Heart left ventricle (tissue), 16 donors: ENCODE results near the gene DPP10. TPM values are rescaled to one million over a fixed set of nuclear protein-coding genes. Genes with fewer than 3 reads are reported as not detected.

ENCODE experiments used
- ATAC-seq, 4 donors: fragments of 200-7000 bp; cut with Tn5 transposase; one replicate each; pipeline ENCODE4 v1.9.1; 2020 to 2022; ENCODE audit warnings: moderate library complexity in 4 of 4, mild to moderate bottlenecking in 3 of 4, moderate number of reproducible peaks in 1 of 4
- DNase-seq, 5 donors: peaks; one replicate each; pipeline ENCODE4 v3.0.0-alpha.2; 2020
- H3K27ac ChIP-seq, 12 donors: fragments of 200-600 bp; sonication (generic) in 4 of 12; one replicate each; pipeline versions ENCODE4 v1.5.0 to v1.8.0; 2016 to 2022; ENCODE audit warnings: mild to moderate bottlenecking in 2 of 12
- H3K27me3 ChIP-seq, 9 donors: fragments of 200-600 bp; sonication (generic) in 2 of 9; one replicate each; pipeline versions ENCODE4 v1.5.1 to v1.8.0; 2016 to 2022; ENCODE audit warnings: mild to moderate bottlenecking in 3 of 9
- H3K36me3 ChIP-seq, 9 donors: fragments of 200-600 bp; sonication (generic) in 2 of 9; one replicate each; pipeline versions ENCODE4 v1.5.0 to v1.8.0; 2018 to 2022; ENCODE audit warnings: mild to moderate bottlenecking in 2 of 9
- H3K4me1 ChIP-seq, 12 donors: fragments of 200-600 bp; sonication (generic) in 4 of 12; one replicate each; pipeline versions ENCODE4 v1.5.0 to v1.8.0; 2016 to 2022; ENCODE audit warnings: mild to moderate bottlenecking in 3 of 12
- H3K4me3 ChIP-seq, 12 donors: fragments of 200-600 bp; sonication (generic) in 4 of 12; one replicate each; pipeline versions ENCODE4 v1.5.0 to v1.8.0; 2017 to 2022; ENCODE audit warnings: mild to moderate bottlenecking in 9 of 12, moderate library complexity in 4 of 12
- H3K9me3 ChIP-seq, 12 donors: fragments of 200-600 bp; sonication (generic) in 4 of 12; one replicate each; pipeline versions ENCODE4 v1.5.0 to v1.8.0; 2016 to 2022; ENCODE audit warnings: mild to moderate bottlenecking in 1 of 12
- POLR2A ChIP-seq, 2 donors: fragments of 450-650 bp; IDR thresholded peaks; one replicate each; pipeline ENCODE4 v1.6.1; 2017; ENCODE audit warnings: antibody characterized with exemption in 2 of 2, mild to moderate bottlenecking in 2 of 2, moderate library complexity in 2 of 2
- WGBS, 4 donors: extraction: QIAGEN DNeasy Blood & Tissue Kit in 2 of 4; methylation state at CpG; one replicate each; pipeline versions ENCODE4 v1.1.5 to v1.1.7; 2013 to 2018; 5-methylcytosine and 5-hydroxymethylcytosine counted together
- intact Hi-C, 10 donors: fragments of 100-400 bp; cut with DNase I; formaldehyde crosslinking; loops; one replicate each; pipeline versions ENCODE4 v1.11.1 to v1.14.2; 2022
- polyA plus RNA-seq, 2 donors: library from polyadenylated mRNA; stranded (reverse); fragments of 200-250 nt; gene quantifications; one replicate each; pipeline ENCODE4 v1.2.3, GENCODE V29; 2013
- total RNA-seq, 9 donors: library from RNA; depleted of rRNA in 2 of 9; stranded (reverse); fragments of >200 nt in 2 of 9; fragmentation: NEBNext Ultra II Directional in 3 of 9; extraction: Animal tissue kit (Norgen Biotek cat#: 25700) in 3 of 9; gene quantifications; one replicate each; pipeline versions ENCODE4 v1.1.0 to v1.2.4, GENCODE V29; 2016 to 2023
- TF ChIP-seq, protein P1 (sequence below), 12 donors: fragments of 200-600 bp; sonication (generic) in 4 of 12; IDR thresholded peaks; one replicate each; pipeline versions ENCODE4 v1.5.0 to v1.8.0; 2018 to 2022; ENCODE audit warnings: antibody characterized with exemption in 12 of 12, mild to moderate bottlenecking in 5 of 12
- donor health status: ischemic (EF 13 %, LVEDD 7.1; RV severe dilation, severe dysfunction).
- donor health status: healthy with polysubstance abuse.
- donor health status: DM: no; HTN: yes; CAD: no.
- donor health status: DM: no; HTN: no; CAD: no.
- donor health status: ischemic (EF 25% LVEDD 6.9; RV normal size, moderate dysfunction).
- donor health status: ischemic (EF 25% LVEDD 5.7; RV mildly dilated, moderate dysfunction).
- donor health status: healthy.
- donor health status: DM: yes; HTN: yes; CAD: no.
- donor health status: ischemic (EF 35%, LVEDD 5.7; RV mildly dilated, moderate dysfunction).
- donor health status: nonischemic (EF 11% LVEDD 7.7; RV severe dilation, severe dysfunction).
- donor health status: DM: yes; HTN: yes; CAD: no.
- donor health status: PGD.
- donor health status: ischemic (EF 29% LVEDD 5.4; RV normal size, mild dysfunction).
- donor health status: nonischemic (EF 23%, LVEDD 6.1; RV moderate dilation, normal function).

The DPP10 gene
- total and polyA plus RNA-seq, 11 donors: 0.88 TPM; not detected in 10

DNA sequence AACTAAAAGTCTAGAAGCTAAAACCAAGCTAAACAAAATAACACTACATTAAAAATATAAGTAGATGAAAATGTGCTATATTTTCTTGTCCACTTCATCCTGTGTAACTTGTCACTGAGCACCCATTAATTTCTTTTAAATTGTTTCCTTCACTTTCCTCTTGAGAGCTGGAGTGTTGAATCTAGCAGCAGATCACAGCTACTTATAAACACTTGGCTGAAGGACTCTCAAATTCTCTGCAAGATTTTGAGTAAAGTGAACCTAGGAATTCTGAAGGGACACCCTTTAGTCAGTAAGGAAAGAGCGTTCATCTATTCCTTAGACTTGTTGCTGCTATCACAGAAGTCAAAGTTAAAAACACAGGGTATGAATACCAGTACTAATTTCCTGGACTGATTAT, 1163.9 kb downstream of the DPP10 start:
- ATAC-seq (no peak), DNase-seq (no peak)
- 30 to 60% (median 36%) methylated on average over 1 of the region's 1 CpG for WGBS, 4 donors
- Histone ChIP-seq H3K36me3 (no peaks in the 10 kb centered on the region), H3K27ac (no peak overlapping the region), H3K4me3 (no peak overlapping the region), H3K9me3 (no peaks in the 10 kb centered on the region), H3K27me3 (no peaks in the 10 kb centered on the region), H3K4me1 (no peaks in the 10 kb centered on the region)
- no peak for TF ChIP-seq POLR2A (IDR thresholded peaks at IDR 0.05)
- TF ChIP-seq, protein P1, sequence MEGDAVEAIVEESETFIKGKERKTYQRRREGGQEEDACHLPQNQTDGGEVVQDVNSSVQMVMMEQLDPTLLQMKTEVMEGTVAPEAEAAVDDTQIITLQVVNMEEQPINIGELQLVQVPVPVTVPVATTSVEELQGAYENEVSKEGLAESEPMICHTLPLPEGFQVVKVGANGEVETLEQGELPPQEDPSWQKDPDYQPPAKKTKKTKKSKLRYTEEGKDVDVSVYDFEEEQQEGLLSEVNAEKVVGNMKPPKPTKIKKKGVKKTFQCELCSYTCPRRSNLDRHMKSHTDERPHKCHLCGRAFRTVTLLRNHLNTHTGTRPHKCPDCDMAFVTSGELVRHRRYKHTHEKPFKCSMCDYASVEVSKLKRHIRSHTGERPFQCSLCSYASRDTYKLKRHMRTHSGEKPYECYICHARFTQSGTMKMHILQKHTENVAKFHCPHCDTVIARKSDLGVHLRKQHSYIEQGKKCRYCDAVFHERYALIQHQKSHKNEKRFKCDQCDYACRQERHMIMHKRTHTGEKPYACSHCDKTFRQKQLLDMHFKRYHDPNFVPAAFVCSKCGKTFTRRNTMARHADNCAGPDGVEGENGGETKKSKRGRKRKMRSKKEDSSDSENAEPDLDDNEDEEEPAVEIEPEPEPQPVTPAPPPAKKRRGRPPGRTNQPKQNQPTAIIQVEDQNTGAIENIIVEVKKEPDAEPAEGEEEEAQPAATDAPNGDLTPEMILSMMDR (IDR thresholded peaks at IDR 0.05): no peak
- intact Hi-C loops: no loop called here

GRCh38 chr2:115609978-115610377, 1167.5 kb downstream of the DPP10 start:
- Histone ChIP-seq H3K9me3 (no peaks in the 10 kb centered on the region), H3K27me3 (no peaks in the 10 kb centered on the region), H3K36me3 (no peaks in the 10 kb centered on the region), H3K4me3 (no peak overlapping the region), H3K27ac (no peak overlapping the region), H3K4me1 (no peaks in the 10 kb centered on the region)
- intact Hi-C loops: no loop called here
- no peak for TF ChIP-seq POLR2A (IDR thresholded peaks at IDR 0.05)
- TF ChIP-seq, protein P1 (IDR thresholded peaks at IDR 0.05): no peak
- DNase-seq: no peak
- WGBS, 4 donors: 51 to 60% (median 59%) methylated on average over 2 of the region's 2 CpGs
- no peak for ATAC-seq

GRCh38 chr2:115610888-115611287, 1168.4 kb downstream of the DPP10 start:
- Histone ChIP-seq H3K27ac (no peak overlapping the region), H3K9me3 (no peaks in the 10 kb centered on the region), H3K36me3 (no peaks in the 10 kb centered on the region), H3K4me3 (no peak overlapping the region), H3K4me1 (no peaks in the 10 kb centered on the region), H3K27me3 (no peaks in the 10 kb centered on the region)
- intact Hi-C loops: no loop called here
- DNase-seq (no peak), ATAC-seq (no peak)
- no peak for TF ChIP-seq POLR2A (IDR thresholded peaks at IDR 0.05)
- TF ChIP-seq, protein P1 (IDR thresholded peaks at IDR 0.05): no peak
- WGBS, 4 donors: 81 to 88% (median 85%) methylated on average over 3 of the region's 3 CpGs

- no peak for ATAC-seq
- no peaks in the 10 kb centered on the region for H3K4me1 ChIP-seq
- H3K9me3 ChIP-seq: peaks cover 0 to 5% (median 0%) of the 10 kb centered on the region in 12 donors
- intact Hi-C loops: no loop called here
- H3K36me3 ChIP-seq: no peaks in the 10 kb centered on the region
- no peak for DNase-seq
- no peak overlapping the region for H3K27ac ChIP-seq
- no peaks in the 10 kb centered on the region for H3K27me3 ChIP-seq
- no peak overlapping the region for H3K4me3 ChIP-seq
- TF ChIP-seq, protein P1 (IDR thresholded peaks at IDR 0.05): no peak
- no peak for TF ChIP-seq POLR2A (IDR thresholded peaks at IDR 0.05)
- 52 to 63% (median 57%) methylated on average over 4 of the region's 4 CpGs for WGBS, 4 donors
Observed at GRCh38 chr2:115624332-115624731, 1181.9 kb downstream of the DPP10 start.
